Esophagus squamous epithelium (tissue), 5 donors: ENCODE data around the gene MOCOS. TPM values are rescaled to one million over a fixed set of nuclear protein-coding genes. Genes with fewer than 3 reads are reported as not detected.

Source experiments
- DNase-seq: peaks from one replicate; lab custom pipeline; 2025; lab: John Stamatoyannopoulos, UW
- H3K27ac ChIP-seq, 4 donors: fragments of 200-600 bp; sonication (generic); one replicate each; pipeline ENCODE4 v1.5.1; 2016 to 2019; ENCODE audit warnings: mild to moderate bottlenecking in 1 of 4
- H3K27me3 ChIP-seq, 4 donors: fragments of 200-600 bp; sonication (generic); 1 replicate in 3 of 4; 2 replicates in 1 of 4; pipeline versions ENCODE4 v1.5.1 to v1.6.0; 2017 to 2021; ENCODE audit warnings: antibody characterized with exemption in 1 of 4
- H3K36me3 ChIP-seq, 3 donors: fragments of 200-600 bp; sonication (generic); one replicate each; pipeline ENCODE4 v1.5.1; 2016 to 2019
- H3K4me1 ChIP-seq, 3 donors: fragments of 200-600 bp; sonication (generic); one replicate each; pipeline ENCODE4 v1.5.1; 2017 to 2019
- H3K4me3 ChIP-seq, 4 donors: fragments of 200-600 bp; sonication (generic); 1 replicate in 3 of 4; 2 replicates in 1 of 4; pipeline ENCODE4 v1.5.1; 2016 to 2019; ENCODE audit warnings: mild to moderate bottlenecking in 2 of 4, moderate library complexity in 1 of 4
- H3K9me3 ChIP-seq, 3 donors: fragments of 200-600 bp; sonication (generic); one replicate each; pipeline ENCODE4 v1.5.1; 2016 to 2019
- POLR2A ChIP-seq, 4 donors: fragments of 450-650 bp; IDR thresholded peaks; one replicate each; pipeline ENCODE4 v1.6.1; 2017; ENCODE audit warnings: antibody characterized with exemption in 4 of 4, mild to moderate bottlenecking in 4 of 4, moderate library complexity in 3 of 4
- WGBS, 2 donors: methylation state at CpG; one replicate each; pipeline ENCODE4 v1.1.5; 2018; 5-methylcytosine and 5-hydroxymethylcytosine counted together
- intact Hi-C: fragments of 100-400 bp; cut with DNase I; formaldehyde crosslinking; loops from one replicate; pipeline ENCODE4 v1.15.0; 2022
- total RNA-seq, 4 donors: library from RNA; depleted of rRNA; stranded (reverse); fragments of >200 nt; gene quantifications; one replicate each; pipeline ENCODE4 v1.1.0, GENCODE V29; 2016
- TF ChIP-seq, protein P1 (sequence below), 6 experiments: fragments of 450-650 bp in 4 of 6; fragments of 200-600 bp in 2 of 6; sonication (generic) in 2 of 6; IDR thresholded peaks; one replicate each; pipeline ENCODE4 v1.5.1; 2016 to 2019; ENCODE audit warnings: antibody characterized with exemption in 6 of 6, mild to moderate bottlenecking in 4 of 6, moderate library complexity in 4 of 6
- donor health status: DM: yes; HTN: yes; CAD: no.

The MOCOS gene
- total RNA-seq, 4 donors from 2014 or later = 4.4 to 11.8 (median 7.0) TPM

- peaks cover 14 to 31% (median 16%) of the 10 kb centered on the region in 3 donors for H3K4me1 ChIP-seq
- H3K4me3 ChIP-seq = peak overlapping the region in 3 of 4 donors; percentile 56 to 84 (median 69)
- no peak overlapping the region for H3K27ac ChIP-seq
- peaks cover 0 to 68% (median 0%) of the 10 kb centered on the region in 4 donors for H3K27me3 ChIP-seq
- no peaks in the 10 kb centered on the region for H3K9me3 ChIP-seq
- TF ChIP-seq, protein P1, sequence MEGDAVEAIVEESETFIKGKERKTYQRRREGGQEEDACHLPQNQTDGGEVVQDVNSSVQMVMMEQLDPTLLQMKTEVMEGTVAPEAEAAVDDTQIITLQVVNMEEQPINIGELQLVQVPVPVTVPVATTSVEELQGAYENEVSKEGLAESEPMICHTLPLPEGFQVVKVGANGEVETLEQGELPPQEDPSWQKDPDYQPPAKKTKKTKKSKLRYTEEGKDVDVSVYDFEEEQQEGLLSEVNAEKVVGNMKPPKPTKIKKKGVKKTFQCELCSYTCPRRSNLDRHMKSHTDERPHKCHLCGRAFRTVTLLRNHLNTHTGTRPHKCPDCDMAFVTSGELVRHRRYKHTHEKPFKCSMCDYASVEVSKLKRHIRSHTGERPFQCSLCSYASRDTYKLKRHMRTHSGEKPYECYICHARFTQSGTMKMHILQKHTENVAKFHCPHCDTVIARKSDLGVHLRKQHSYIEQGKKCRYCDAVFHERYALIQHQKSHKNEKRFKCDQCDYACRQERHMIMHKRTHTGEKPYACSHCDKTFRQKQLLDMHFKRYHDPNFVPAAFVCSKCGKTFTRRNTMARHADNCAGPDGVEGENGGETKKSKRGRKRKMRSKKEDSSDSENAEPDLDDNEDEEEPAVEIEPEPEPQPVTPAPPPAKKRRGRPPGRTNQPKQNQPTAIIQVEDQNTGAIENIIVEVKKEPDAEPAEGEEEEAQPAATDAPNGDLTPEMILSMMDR (IDR thresholded peaks at IDR 0.05) = no peak
- TF ChIP-seq POLR2A (IDR thresholded peaks at IDR 0.05) = no peak
- 37 to 46% methylated on average over 21 of the region's 21 CpGs for WGBS, 2 donors
- no peak for DNase-seq
- no peaks in the 10 kb centered on the region for H3K36me3 ChIP-seq
- intact Hi-C loops = loop anchor here (10.0 kb wide), 1 partner anchor 279 kb away; no protein-coding TSS in a partner anchor
Measured at GRCh38 chr18:36295880-36296301, 108.6 kb downstream of the MOCOS start.

DNA sequence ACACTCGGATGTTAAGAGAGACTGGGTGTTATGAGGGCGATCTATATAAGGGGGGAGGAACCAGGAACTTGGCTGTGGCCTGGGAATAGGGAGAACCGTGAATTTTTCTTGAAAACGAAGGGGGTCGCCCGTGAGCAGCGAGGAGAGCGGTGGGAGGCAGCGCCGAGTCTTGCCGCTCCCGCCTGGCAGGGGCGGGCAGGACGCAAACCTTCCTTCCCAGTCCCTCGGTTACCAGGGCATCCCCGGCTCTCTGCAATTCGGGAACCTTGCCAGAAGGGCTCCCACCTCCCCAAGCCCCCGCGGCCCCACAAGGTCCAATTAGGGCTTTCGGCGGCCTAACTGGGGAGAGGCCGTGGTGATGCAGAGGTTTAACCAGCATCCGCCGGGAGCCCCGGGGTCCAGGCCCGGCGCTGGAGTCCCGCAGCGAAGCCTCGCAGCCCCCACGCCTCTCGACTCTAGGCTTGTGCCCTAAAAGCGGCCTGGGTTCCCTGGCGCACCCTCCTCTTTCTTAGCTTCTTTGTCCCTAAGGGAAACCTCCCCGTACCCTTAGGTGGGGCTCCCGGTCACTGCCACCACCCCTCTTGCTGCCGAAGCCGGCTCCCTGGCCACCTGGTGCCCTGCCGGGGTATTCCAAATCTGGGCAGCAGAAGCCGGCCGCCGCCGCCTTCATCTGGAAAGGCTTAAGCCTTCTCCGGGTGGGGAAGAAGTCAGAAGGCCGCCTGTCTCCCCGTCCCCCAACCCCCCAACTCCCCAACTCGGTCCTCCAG is 109.5 kb downstream of the MOCOS start:
- intact Hi-C loops = loop anchor here (10.0 kb wide), 1 partner anchor 278 kb away; no protein-coding TSS in a partner anchor
- H3K27ac ChIP-seq = peak overlapping the region; percentile 48 to 79 (median 74)
- 0 to 2% methylated on average over 18 to 21 of the region's 47 CpGs for WGBS, 2 donors
- no peaks in the 10 kb centered on the region for H3K9me3 ChIP-seq
- H3K4me3 ChIP-seq = peak overlapping the region; percentile 40 to 84 (median 62)
- peaks cover 0 to 69% (median 0%) of the 10 kb centered on the region in 4 donors for H3K27me3 ChIP-seq
- DNase-seq = no peak
- TF ChIP-seq POLR2A (IDR thresholded peaks at IDR 0.05) = no peak
- TF ChIP-seq, protein P1 (IDR thresholded peaks at IDR 0.05) = peak in 2 of 6 experiments; percentile 1 to 24
- H3K36me3 ChIP-seq = no peaks in the 10 kb centered on the region
- H3K4me1 ChIP-seq = peaks cover 14 to 31% (median 16%) of the 10 kb centered on the region in 3 donors

DNA sequence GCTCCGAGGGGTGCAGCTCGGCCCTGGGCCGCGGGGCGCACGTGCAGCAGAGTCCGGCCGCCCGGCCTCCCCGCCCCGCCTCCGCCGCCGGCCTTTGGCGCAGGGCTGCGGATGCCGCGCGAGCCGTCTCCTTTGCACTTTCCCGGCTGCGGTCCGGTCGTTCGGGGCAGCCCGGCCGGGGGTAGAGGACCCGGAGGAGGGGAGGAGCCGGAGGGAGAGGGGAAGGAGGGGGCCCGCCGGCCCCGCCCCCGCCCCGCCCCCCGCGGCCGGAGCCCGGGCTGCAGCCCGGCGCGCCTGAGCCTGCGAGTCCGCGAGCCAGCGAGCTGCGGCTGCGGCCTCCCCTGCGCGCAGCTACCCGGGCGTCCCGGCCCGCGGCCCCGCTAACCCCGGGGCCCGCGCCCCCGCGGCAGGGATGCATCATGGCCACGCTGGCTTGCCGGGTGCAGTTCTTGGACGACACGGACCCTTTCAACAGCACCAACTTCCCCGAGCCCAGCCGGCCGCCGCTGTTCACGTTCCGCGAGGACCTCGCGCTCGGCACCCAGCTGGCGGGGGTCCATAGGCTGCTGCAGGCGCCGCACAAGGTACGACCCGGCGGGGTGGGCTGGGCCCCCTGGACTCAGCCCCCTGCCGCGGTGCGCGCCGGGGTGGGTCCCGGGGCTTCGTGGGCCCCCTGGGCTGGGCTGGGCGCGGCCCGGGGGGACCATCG is 110.3 kb downstream of the MOCOS start, which contains the start of gene FHOD3:
Gene FHOD3 (plus strand): TSS at position 297 of the 709 bp plus-strand sequence. CDS start 123 bp downstream, at position 420.
- no peaks in the 10 kb centered on the region for H3K36me3 ChIP-seq
- peak within 1 kb of the TSS; percentile 40 to 84 (median 62) for H3K4me3 ChIP-seq
- H3K9me3 ChIP-seq = no peaks in the 10 kb centered on the region
- TF ChIP-seq, protein P1 (IDR thresholded peaks at IDR 0.05) = no peak
- no peak for TF ChIP-seq POLR2A (IDR thresholded peaks at IDR 0.05)
- no CpG with 5 or more reads among the region's 91 CpGs for WGBS, 2 donors
- peak within 1 kb of the TSS; percentile 48 to 79 (median 74) for H3K27ac ChIP-seq
- peaks cover 14 to 31% (median 16%) of the 10 kb centered on the region in 3 donors for H3K4me1 ChIP-seq
- peaks cover 0 to 74% (median 0%) of the 10 kb centered on the region in 4 donors for H3K27me3 ChIP-seq
- DNase-seq = no peak
- intact Hi-C loops = loop anchor here (10.0 kb wide), 1 partner anchor 277 kb away; no protein-coding TSS in a partner anchor

DNA sequence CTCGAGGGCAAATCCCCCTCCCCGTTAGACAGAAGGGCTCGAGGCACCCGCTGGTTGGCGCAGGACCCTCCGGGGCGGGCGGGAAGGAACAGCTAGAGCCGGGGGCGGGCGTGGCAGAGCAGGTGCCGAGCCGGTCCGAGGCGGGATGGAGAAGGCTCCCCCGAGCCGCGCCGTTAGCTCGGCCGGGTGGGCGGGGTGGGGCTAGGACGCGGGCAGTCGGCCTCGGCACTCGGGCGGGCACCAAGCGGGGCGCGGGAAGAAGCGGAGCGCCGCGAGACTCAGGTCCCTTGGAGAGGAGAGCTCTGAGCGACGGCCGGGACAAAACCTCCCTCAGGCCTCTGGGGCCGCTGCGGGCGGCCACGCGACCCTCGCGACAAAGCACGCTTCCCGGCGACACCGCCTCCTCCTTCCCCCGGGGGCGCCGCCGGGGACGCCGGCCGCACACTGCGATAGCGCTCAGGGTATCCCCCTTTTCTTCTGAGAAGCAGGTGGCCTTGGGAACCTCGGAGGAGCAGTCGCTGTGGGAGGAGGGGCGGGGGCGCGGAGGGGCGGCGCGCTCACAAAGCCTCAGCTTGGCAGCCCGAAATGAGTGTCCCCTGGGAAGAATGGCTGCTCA is 110.9 kb downstream of the MOCOS start:
- H3K9me3 ChIP-seq = no peaks in the 10 kb centered on the region
- peaks cover 0 to 76% (median 0%) of the 10 kb centered on the region in 4 donors for H3K27me3 ChIP-seq
- no peaks in the 10 kb centered on the region for H3K36me3 ChIP-seq
- WGBS, 2 donors = 5% methylated on average over 3 to 9 of the region's 67 CpGs
- peak overlapping the region; percentile 40 to 84 (median 62) for H3K4me3 ChIP-seq
- no peak for TF ChIP-seq POLR2A (IDR thresholded peaks at IDR 0.05)
- TF ChIP-seq, protein P1 (IDR thresholded peaks at IDR 0.05) = no peak
- peaks cover 14 to 31% (median 16%) of the 10 kb centered on the region in 3 donors for H3K4me1 ChIP-seq
- no peak for DNase-seq
- H3K27ac ChIP-seq = peak overlapping the region in 3 of 4 donors; percentile 26 to 79 (median 78)
- intact Hi-C loops = loop anchor here (10.0 kb wide), 1 partner anchor 277 kb away; no protein-coding TSS in a partner anchor
